ENCODE data around the gene APEH.

APEH gene

GRCh38 chr3:49650177-49650576 is 24.0 kb upstream of the APEH start:
- no peaks in the 10 kb centered on the region for H3K27me3 ChIP-seq (ENCODE audit: low read length)
- TF ChIP-seq EZH2phosphoT487 (conservative IDR thresholded peaks at IDR 0.05; ENCODE audit: low read length) (no peak), CTCF (IDR thresholded peaks at IDR 0.05; ENCODE audit: insufficient read depth, low read length, poor library complexity, severe bottlenecking) (no peak)
- no peak overlapping the region for H3K4me2 ChIP-seq (ENCODE audit: low read depth, low read length, poor library complexity, severe bottlenecking)
- H3K9ac ChIP-seq (ENCODE audit: low read length): no peak overlapping the region
- H3K36me3 ChIP-seq (ENCODE audit: low read length): no peaks in the 10 kb centered on the region
- H3K27ac ChIP-seq (ENCODE audit: low read depth, low read length): no peak overlapping the region
- H4K20me1 ChIP-seq (ENCODE audit: low read depth, low read length): no peaks in the 10 kb centered on the region
- H3F3A ChIP-seq (ENCODE audit: insufficient read depth): no peaks in the 10 kb centered on the region
- no peak overlapping the region for H2AFZ ChIP-seq (ENCODE audit: low read depth, low read length, severe bottlenecking)
- H3K79me2 ChIP-seq (ENCODE audit: insufficient read depth, low read length): no peaks in the 10 kb centered on the region
- no peaks in the 10 kb centered on the region for H3K9me2 ChIP-seq (replicated peaks; ENCODE audit: insufficient read depth, low read length)
- H3K4me3 ChIP-seq (ENCODE audit: insufficient read depth, low read length, poor library complexity, severe bottlenecking): no peak overlapping the region
- H3K9me3 ChIP-seq (ENCODE audit: insufficient read depth, low read length): no peaks in the 10 kb centered on the region

GRCh38 chr3:49650637-49651036 is 23.5 kb upstream of the APEH start:
- no peaks in the 10 kb centered on the region for H3K9me3 ChIP-seq (ENCODE audit: insufficient read depth, low read length)
- no peak overlapping the region for H3K4me3 ChIP-seq (ENCODE audit: insufficient read depth, low read length, poor library complexity, severe bottlenecking)
- H3K27me3 ChIP-seq (ENCODE audit: low read length): no peaks in the 10 kb centered on the region
- no peaks in the 10 kb centered on the region for H4K20me1 ChIP-seq (ENCODE audit: low read depth, low read length)
- H2AFZ ChIP-seq (ENCODE audit: low read depth, low read length, severe bottlenecking): no peak overlapping the region
- TF ChIP-seq EZH2phosphoT487 (conservative IDR thresholded peaks at IDR 0.05; ENCODE audit: low read length): no peak
- no peak for TF ChIP-seq CTCF (IDR thresholded peaks at IDR 0.05; ENCODE audit: insufficient read depth, low read length, poor library complexity, severe bottlenecking)
- no peaks in the 10 kb centered on the region for H3F3A ChIP-seq (ENCODE audit: insufficient read depth)
- H3K79me2 ChIP-seq (ENCODE audit: insufficient read depth, low read length): no peaks in the 10 kb centered on the region
- no peaks in the 10 kb centered on the region for H3K36me3 ChIP-seq (ENCODE audit: low read length)
- no peak overlapping the region for H3K27ac ChIP-seq (ENCODE audit: low read depth, low read length)
- no peak overlapping the region for H3K9ac ChIP-seq (ENCODE audit: low read length)
- no peaks in the 10 kb centered on the region for H3K9me2 ChIP-seq (replicated peaks; ENCODE audit: insufficient read depth, low read length)
- no peak overlapping the region for H3K4me2 ChIP-seq (ENCODE audit: low read depth, low read length, poor library complexity, severe bottlenecking)

- no peaks in the 10 kb centered on the region for H3K79me2 ChIP-seq (ENCODE audit: insufficient read depth, low read length)
- H3F3A ChIP-seq (ENCODE audit: insufficient read depth): no peaks in the 10 kb centered on the region
- H3K9ac ChIP-seq (ENCODE audit: low read length): no peak overlapping the region
- no peak for TF ChIP-seq CTCF (IDR thresholded peaks at IDR 0.05; ENCODE audit: insufficient read depth, low read length, poor library complexity, severe bottlenecking)
- no peak overlapping the region for H3K4me2 ChIP-seq (ENCODE audit: low read depth, low read length, poor library complexity, severe bottlenecking)
- H2AFZ ChIP-seq (ENCODE audit: low read depth, low read length, severe bottlenecking): no peak overlapping the region
- no peaks in the 10 kb centered on the region for H3K9me3 ChIP-seq (ENCODE audit: insufficient read depth, low read length)
- H4K20me1 ChIP-seq (ENCODE audit: low read depth, low read length): no peaks in the 10 kb centered on the region
- H3K9me2 ChIP-seq (replicated peaks; ENCODE audit: insufficient read depth, low read length): no peaks in the 10 kb centered on the region
- no peaks in the 10 kb centered on the region for H3K36me3 ChIP-seq (ENCODE audit: low read length)
- no peak overlapping the region for H3K27ac ChIP-seq (ENCODE audit: low read depth, low read length)
- no peaks in the 10 kb centered on the region for H3K27me3 ChIP-seq (ENCODE audit: low read length)
- no peak overlapping the region for H3K4me3 ChIP-seq (ENCODE audit: insufficient read depth, low read length, poor library complexity, severe bottlenecking)
Observed at GRCh38 chr3:49652218-49652902, 21.8 kb upstream of the APEH start.
